ENCODE measurements around the gene NET1.
"Not testable (repeated sequence)": the region's sequence is repeated elsewhere in the genome, so short reads cannot be mapped to it uniquely, and the experiment has no call there.

NET1 gene

GRCh38 chr10:5466451-5467206 lies 54.3 kb downstream of the NET1 start:
- DNase-seq (ENCODE audit: low read depth): no peak

- no peak for DNase-seq (ENCODE audit: low read depth)
Measured at GRCh38 chr10:5467207-5467535, 54.8 kb downstream of the NET1 start.

- DNase-seq (ENCODE audit: low read depth): no peak
Measured at GRCh38 chr10:5467634-5468255, 55.4 kb downstream of the NET1 start.

GRCh38 chr10:5468262-5469106 lies 56.1 kb downstream of the NET1 start:
- no peak for DNase-seq (ENCODE audit: low read depth)

- DNase-seq (ENCODE audit: low read depth): no peak
Measured at GRCh38 chr10:5469353-5470061, 57.1 kb downstream of the NET1 start.

GRCh38 chr10:5470062-5470751 lies 57.9 kb downstream of the NET1 start:
- DNase-seq (ENCODE audit: low read depth): no peak

- DNase-seq (ENCODE audit: low read depth): not testable (repeated sequence)
Measured at GRCh38 chr10:5474642-5475041, 62.3 kb downstream of the NET1 start.

- not testable (repeated sequence) for DNase-seq (ENCODE audit: low read depth)
Measured at GRCh38 chr10:5475088-5475487, 62.7 kb downstream of the NET1 start.

GRCh38 chr10:5475974-5476807 lies 63.8 kb downstream of the NET1 start:
- not testable (repeated sequence) for DNase-seq (ENCODE audit: low read depth)

GRCh38 chr10:5476918-5477525 lies 64.7 kb downstream of the NET1 start:
- DNase-seq (ENCODE audit: low read depth): no peak

GRCh38 chr10:5477948-5478693 lies 65.8 kb downstream of the NET1 start:
- no peak for DNase-seq (ENCODE audit: low read depth)

- DNase-seq (ENCODE audit: low read depth): no peak
Measured at GRCh38 chr10:5478694-5479305, 66.4 kb downstream of the NET1 start.

- DNase-seq (ENCODE audit: low read depth): no peak
Measured at GRCh38 chr10:5479481-5480161, 67.3 kb downstream of the NET1 start.

GRCh38 chr10:5480162-5480941 lies 68.0 kb downstream of the NET1 start:
- DNase-seq (ENCODE audit: low read depth): no peak

GRCh38 chr10:5481121-5481520 lies 68.8 kb downstream of the NET1 start:
- no peak for DNase-seq (ENCODE audit: low read depth)

- DNase-seq (ENCODE audit: low read depth): no peak
Measured at GRCh38 chr10:5482016-5482415, 69.7 kb downstream of the NET1 start.

- no peak for DNase-seq (ENCODE audit: low read depth)
Measured at GRCh38 chr10:5484205-5484604, 71.8 kb downstream of the NET1 start.

- no peak for DNase-seq (ENCODE audit: low read depth)
Measured at GRCh38 chr10:5485290-5485689, 72.9 kb downstream of the NET1 start.

All from stimulated activated CD8-positive, alpha-beta memory T cell treated with anti-CD3 and anti-CD28 coated beads, Interleukin-4, amount 100 ng/mL, for 24 hours (primary cell).